IgD-negative memory B cell (primary cell): ENCODE results near the gene KLF9. TPM values are rescaled to one million over a fixed set of nuclear protein-coding genes. Genes with fewer than 3 reads are reported as not detected.

ENCODE experiments used
- H3K27ac Mint-ChIP-seq, 3 donors: one replicate each; pipeline ENCODE4 v1.8.0; 2020 to 2022; ENCODE audit warnings: mild to moderate bottlenecking in 3 of 3, mixed read lengths in 3 of 3, moderate library complexity in 1 of 3
- H3K27me3 Mint-ChIP-seq: one replicate; pipeline ENCODE4 v1.8.0; 2021; ENCODE audit warnings: mixed read lengths
- H3K36me3 Mint-ChIP-seq: one replicate; pipeline ENCODE4 v1.8.0; 2020; ENCODE audit warnings: mild to moderate bottlenecking, mixed read lengths
- H3K4me1 Mint-ChIP-seq, 3 donors: one replicate each; pipeline ENCODE4 v1.8.0; 2020 to 2022; ENCODE audit warnings: mixed read lengths in 3 of 3, mild to moderate bottlenecking in 1 of 3
- H3K4me3 Mint-ChIP-seq, 4 donors: one replicate each; pipeline ENCODE4 v1.8.0; 2020 to 2022; ENCODE audit warnings: mild to moderate bottlenecking in 4 of 4, mixed read lengths in 4 of 4, moderate library complexity in 3 of 4
- H3K9me3 Mint-ChIP-seq, 3 donors: one replicate each; pipeline ENCODE4 v1.8.0; 2020 to 2021; ENCODE audit warnings: mixed read lengths in 3 of 3, mild to moderate bottlenecking in 1 of 3
- polyA plus RNA-seq: library from polyadenylated mRNA; unstranded; fragments of 300-500 nt; fragmentation: Illumina TruSeq; gene quantifications from one replicate; pipeline ENCODE4 v1.2.3, GENCODE V29; 2021

KLF9 gene
- polyA plus RNA-seq, 1 donor from 2014 or later: 3.3 TPM

DNA sequence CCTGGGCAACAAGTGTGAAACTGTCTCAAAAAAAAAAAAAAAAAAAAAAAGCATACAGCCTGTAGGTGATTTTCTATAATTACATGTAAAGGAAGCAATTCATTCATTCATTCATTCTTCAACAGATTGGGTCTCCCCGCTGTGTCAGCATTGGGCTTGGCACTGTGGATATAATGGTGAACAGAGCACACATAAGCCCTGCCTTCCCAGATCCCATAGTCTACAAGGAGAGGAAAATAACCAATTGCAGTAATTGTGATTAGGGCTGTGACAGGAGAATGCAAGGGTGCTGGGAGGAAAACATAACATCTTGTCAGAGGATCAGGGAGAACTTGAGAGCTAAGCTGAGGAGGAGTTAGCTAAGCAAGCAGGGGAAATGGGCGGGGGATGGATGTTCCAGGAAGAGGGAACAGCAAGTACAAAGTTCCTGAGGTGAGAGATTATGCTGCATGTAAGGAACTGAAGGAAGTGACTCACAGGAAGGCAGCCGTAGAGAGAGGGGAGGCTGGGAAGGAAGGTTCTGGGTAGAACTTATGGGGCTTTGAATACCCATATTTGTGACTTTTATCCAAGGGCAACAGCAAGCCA, 24.0 kb upstream of the KLF9 start:
- H3K4me1 Mint-ChIP-seq: peaks cover 0 to 2% (median 0%) of the 10 kb centered on the region in 3 donors
- H3K27ac Mint-ChIP-seq: no peak overlapping the region
- H3K4me3 Mint-ChIP-seq: no peak overlapping the region
- H3K36me3 Mint-ChIP-seq: no peaks in the 10 kb centered on the region
- peaks cover 6% of the 10 kb centered on the region for H3K27me3 Mint-ChIP-seq
- no peaks in the 10 kb centered on the region for H3K9me3 Mint-ChIP-seq

GRCh38 chr9:70435948-70436347, 21.5 kb upstream of the KLF9 start:
- H3K27me3 Mint-ChIP-seq: peaks cover 5% of the 10 kb centered on the region
- H3K36me3 Mint-ChIP-seq: no peaks in the 10 kb centered on the region
- H3K9me3 Mint-ChIP-seq: peaks cover 0 to 4% (median 4%) of the 10 kb centered on the region in 3 donors
- H3K4me1 Mint-ChIP-seq: peaks cover 0 to 2% (median 0%) of the 10 kb centered on the region in 3 donors
- no peak overlapping the region for H3K27ac Mint-ChIP-seq
- no peak overlapping the region for H3K4me3 Mint-ChIP-seq

GRCh38 chr9:70429899-70430298, 15.4 kb upstream of the KLF9 start:
- Mint-ChIP-seq H3K27me3 (no peaks in the 10 kb centered on the region), H3K27ac (no peak overlapping the region), H3K4me1 (peaks cover 0 to 1% (median 0%) of the 10 kb centered on the region in 3 donors), H3K36me3 (no peaks in the 10 kb centered on the region), H3K9me3 (peaks cover 0 to 4% (median 4%) of the 10 kb centered on the region in 3 donors), H3K4me3 (peak overlapping the region in 1 of 4 donors; percentile 20)

DNA sequence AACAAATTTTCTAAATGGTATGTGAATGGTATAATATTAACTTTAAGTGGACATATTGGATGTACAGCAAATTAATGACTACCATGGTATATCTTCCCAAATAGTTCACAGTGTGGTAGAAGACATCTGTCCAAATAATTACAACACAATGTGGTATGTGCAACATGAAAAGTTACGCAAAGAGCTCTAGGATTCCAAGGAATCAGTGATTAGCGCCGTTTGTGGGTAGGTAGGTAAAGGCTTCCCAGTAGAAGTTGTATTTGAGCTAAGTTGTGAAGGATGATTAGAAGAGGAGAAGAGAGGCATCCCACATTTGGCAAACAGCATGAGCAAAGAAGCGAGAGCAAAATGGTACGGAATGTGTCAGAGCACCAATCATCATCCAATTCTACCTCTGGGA, 14.3 kb upstream of the KLF9 start:
- H3K36me3 Mint-ChIP-seq: no peaks in the 10 kb centered on the region
- H3K27me3 Mint-ChIP-seq: peaks cover 2% of the 10 kb centered on the region
- peaks cover 0 to 4% (median 4%) of the 10 kb centered on the region in 3 donors for H3K9me3 Mint-ChIP-seq
- no peak overlapping the region for H3K4me3 Mint-ChIP-seq
- peaks cover 0 to 2% (median 0%) of the 10 kb centered on the region in 3 donors for H3K4me1 Mint-ChIP-seq
- no peak overlapping the region for H3K27ac Mint-ChIP-seq

GRCh38 chr9:70427161-70427945, 12.9 kb upstream of the KLF9 start:
- Mint-ChIP-seq H3K27ac (no peak overlapping the region), H3K27me3 (peaks cover 2% of the 10 kb centered on the region), H3K9me3 (peaks cover 0 to 4% (median 4%) of the 10 kb centered on the region in 3 donors), H3K4me3 (no peak overlapping the region), H3K36me3 (no peaks in the 10 kb centered on the region), H3K4me1 (peaks cover 3 to 8% (median 3%) of the 10 kb centered on the region in 3 donors)

- Mint-ChIP-seq H3K4me3 (no peak overlapping the region), H3K4me1 (peaks cover 8 to 22% (median 19%) of the 10 kb centered on the region in 3 donors), H3K27ac (peak overlapping the region in 1 of 3 donors; percentile 2), H3K36me3 (no peaks in the 10 kb centered on the region), H3K27me3 (peaks cover 2% of the 10 kb centered on the region), H3K9me3 (no peaks in the 10 kb centered on the region)
Observed at GRCh38 chr9:70425192-70425591, 10.7 kb upstream of the KLF9 start.

GRCh38 chr9:70422371-70423043, 8.1 kb upstream of the KLF9 start:
- Mint-ChIP-seq H3K27ac (peak overlapping the region; percentile 1 to 98 (median 6)), H3K4me1 (peaks cover 13 to 30% (median 19%) of the 10 kb centered on the region in 3 donors), H3K27me3 (peaks cover 2% of the 10 kb centered on the region), H3K36me3 (no peaks in the 10 kb centered on the region), H3K9me3 (no peaks in the 10 kb centered on the region), H3K4me3 (peak overlapping the region in 3 of 4 donors; percentile 14 to 95 (median 23))

DNA sequence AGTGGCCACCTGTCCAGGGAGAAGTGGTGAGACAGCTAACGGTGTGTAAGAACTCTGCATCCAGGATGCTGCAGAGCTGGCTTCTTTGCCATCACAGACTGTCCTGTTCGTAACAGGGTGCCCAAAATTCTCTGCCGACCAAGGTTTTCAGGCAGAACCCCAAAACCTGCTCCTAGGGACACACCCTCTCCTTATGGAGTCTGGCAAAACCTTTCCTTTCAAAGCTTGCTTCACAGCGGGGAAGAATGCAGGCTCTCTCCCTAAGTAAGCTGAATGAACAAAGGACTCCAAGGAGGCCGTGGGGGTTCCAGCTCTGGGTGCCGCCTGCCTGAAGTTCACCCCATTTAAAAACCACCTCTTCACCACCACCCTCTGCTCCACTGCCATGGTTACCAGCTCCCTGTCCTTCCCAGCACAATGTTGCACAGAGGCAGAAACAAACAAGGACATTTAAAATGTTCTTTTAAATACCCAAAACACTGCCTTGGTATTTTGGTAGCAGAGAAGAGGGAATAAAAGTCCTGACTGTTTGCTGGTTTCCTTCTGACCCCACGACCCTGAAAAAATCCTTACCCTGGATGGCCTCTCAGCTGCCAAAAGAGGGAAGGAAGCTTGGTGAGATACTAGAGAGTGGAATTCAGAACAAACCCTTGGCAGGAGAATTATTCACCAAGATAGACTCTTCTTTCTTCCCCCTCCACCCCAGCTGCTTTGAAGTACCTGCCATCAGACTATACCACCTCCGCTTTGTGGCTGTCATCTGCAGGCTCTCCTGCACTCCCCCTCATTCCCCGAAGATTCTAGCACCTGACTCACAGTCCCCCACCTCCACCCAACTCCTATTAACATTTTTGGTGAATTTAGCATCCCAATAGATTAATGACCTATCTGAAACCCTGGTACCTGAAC, 7.1 kb upstream of the KLF9 start:
- Mint-ChIP-seq H3K4me1 (peaks cover 13 to 30% (median 19%) of the 10 kb centered on the region in 3 donors), H3K27me3 (peaks cover 2% of the 10 kb centered on the region), H3K9me3 (no peaks in the 10 kb centered on the region), H3K4me3 (peak overlapping the region; percentile 94 to 99 (median 96)), H3K27ac (peak overlapping the region; percentile 85 to 98 (median 94)), H3K36me3 (no peaks in the 10 kb centered on the region)

GRCh38 chr9:70420441-70421271, 6.2 kb upstream of the KLF9 start:
- peaks cover 13 to 30% (median 19%) of the 10 kb centered on the region in 3 donors for H3K4me1 Mint-ChIP-seq
- H3K36me3 Mint-ChIP-seq: no peaks in the 10 kb centered on the region
- peaks cover 2% of the 10 kb centered on the region for H3K27me3 Mint-ChIP-seq
- H3K9me3 Mint-ChIP-seq: no peaks in the 10 kb centered on the region
- peak overlapping the region; percentile 85 to 98 (median 94) for H3K27ac Mint-ChIP-seq
- H3K4me3 Mint-ChIP-seq: peak overlapping the region; percentile 94 to 99 (median 96)

DNA sequence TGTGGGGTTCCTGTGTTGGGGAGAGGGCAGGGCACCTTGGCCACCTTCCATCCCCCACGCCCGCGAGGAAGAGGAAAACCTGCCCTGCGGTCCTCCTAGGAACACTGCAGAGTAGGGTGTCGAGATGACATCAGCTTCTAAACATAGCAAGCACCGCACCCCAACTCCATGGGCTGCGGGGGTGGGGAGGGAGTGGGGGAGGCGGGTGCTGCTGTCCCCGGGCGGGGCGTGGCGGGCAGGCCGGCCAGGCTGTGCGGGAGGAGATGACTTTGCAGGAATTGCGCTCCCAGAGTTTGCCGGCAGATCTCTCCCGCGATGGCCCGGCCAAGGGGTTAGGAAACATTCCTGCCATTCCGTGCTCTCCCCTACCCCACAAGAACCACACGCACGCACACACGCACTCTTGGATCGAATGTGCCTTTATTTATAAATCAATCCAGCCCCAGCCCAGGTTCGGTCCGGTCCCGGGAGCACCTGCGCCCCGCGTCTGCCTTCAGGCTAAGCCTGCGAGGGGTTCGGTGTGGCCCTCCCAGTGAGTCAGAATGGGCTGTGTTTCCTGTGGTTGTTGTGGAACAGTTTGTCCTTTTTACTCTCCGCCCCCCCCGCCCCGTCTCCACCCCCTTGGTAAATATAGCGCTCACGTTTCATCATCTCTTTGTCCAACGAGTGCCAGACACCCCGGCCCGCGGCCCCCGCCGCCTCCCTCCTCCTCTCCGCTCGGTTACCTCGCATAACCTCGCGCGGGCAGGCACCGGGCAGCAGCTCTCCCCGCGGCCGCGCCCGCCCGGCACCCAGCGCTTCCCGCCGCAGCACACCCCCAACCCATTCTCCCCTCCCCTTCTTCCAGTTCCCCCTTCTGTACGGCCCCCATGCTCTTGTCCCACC, 5.3 kb upstream of the KLF9 start:
- H3K36me3 Mint-ChIP-seq: no peaks in the 10 kb centered on the region
- peaks cover 2% of the 10 kb centered on the region for H3K27me3 Mint-ChIP-seq
- H3K4me1 Mint-ChIP-seq: peaks cover 13 to 29% (median 19%) of the 10 kb centered on the region in 3 donors
- no peaks in the 10 kb centered on the region for H3K9me3 Mint-ChIP-seq
- H3K4me3 Mint-ChIP-seq: peak overlapping the region; percentile 94 to 99 (median 96)
- H3K27ac Mint-ChIP-seq: peak overlapping the region; percentile 94 to 98 (median 98)

DNA sequence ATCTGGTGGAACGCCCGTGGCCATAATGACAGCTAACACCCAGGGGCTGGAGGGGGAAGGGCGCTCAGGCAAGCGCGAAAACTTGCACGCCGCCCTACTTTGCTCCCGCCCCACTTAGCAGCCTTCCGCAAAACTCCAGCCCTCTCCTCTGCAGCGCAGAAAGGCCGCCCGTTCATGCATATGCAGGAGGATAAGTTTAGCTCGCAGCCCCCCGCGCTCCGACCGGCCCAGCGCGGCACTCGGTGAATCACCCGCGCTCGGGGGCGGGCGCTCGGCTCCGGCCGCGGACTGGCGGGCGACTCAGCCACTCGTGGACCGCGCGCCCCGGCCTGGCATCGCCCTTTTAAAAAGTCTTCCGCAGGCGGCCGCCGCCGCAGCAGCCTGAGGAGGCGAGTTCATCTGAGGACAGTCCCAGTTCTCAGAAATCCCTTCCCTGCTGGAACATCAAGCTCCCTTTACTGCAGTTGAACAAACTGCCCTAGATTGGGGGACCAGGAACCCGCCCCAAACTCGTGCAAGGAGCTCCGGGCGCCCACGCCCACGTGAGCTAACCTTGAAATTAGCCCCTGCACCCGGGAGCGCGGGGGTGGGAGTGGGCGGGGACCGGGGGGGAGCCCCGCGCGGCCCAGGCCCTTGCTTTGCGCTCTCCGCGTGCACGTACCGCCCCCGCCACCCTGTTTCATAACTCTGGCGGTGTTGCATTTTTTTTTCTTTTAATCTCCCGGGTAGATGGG, 4.5 kb upstream of the KLF9 start:
- Mint-ChIP-seq H3K27me3 (no peaks in the 10 kb centered on the region), H3K4me3 (peak overlapping the region; percentile 94 to 99 (median 96)), H3K36me3 (no peaks in the 10 kb centered on the region), H3K27ac (peak overlapping the region; percentile 94 to 98 (median 98)), H3K4me1 (peaks cover 21 to 35% (median 24%) of the 10 kb centered on the region in 3 donors), H3K9me3 (no peaks in the 10 kb centered on the region)

GRCh38 chr9:70415476-70415875, 1.0 kb upstream of the KLF9 start:
- H3K27me3 Mint-ChIP-seq: no peaks in the 10 kb centered on the region
- peaks cover 19 to 33% (median 29%) of the 10 kb centered on the region in 3 donors for H3K4me1 Mint-ChIP-seq
- H3K27ac Mint-ChIP-seq: peak overlapping the region in 1 of 3 donors; percentile 96
- no peaks in the 10 kb centered on the region for H3K9me3 Mint-ChIP-seq
- H3K4me3 Mint-ChIP-seq: peak overlapping the region in 1 of 4 donors; percentile 94
- no peaks in the 10 kb centered on the region for H3K36me3 Mint-ChIP-seq
